HL-60 (cell line): Measurements from ENCODE around the gene GALP.

ENCODE experiments used
- DNase-seq, 2 experiments: peaks; one replicate each; pipeline ENCODE4 v3.0.0-alpha.2; 2010 to 2020; ENCODE audit warnings: low read depth in 1 of 2, low spot score in 1 of 2
- H3K27ac ChIP-seq: fragments of 250-450 bp; sonication (Bioruptor Pico); replicated peaks from 2 replicates; pipeline ENCODE4 v1.5.1; 2020; ENCODE audit warnings: mild to moderate bottlenecking, moderate library complexity
- H3K27me3 ChIP-seq: fragments of 250-450 bp; sonication (Bioruptor Pico); 2 replicates; pipeline ENCODE4 v1.5.1; 2021; ENCODE audit warnings: mild to moderate bottlenecking, moderate library complexity; ENCODE audit not compliant: insufficient read depth, poor library complexity, severe bottlenecking
- H3K4me3 ChIP-seq: replicated peaks from 2 replicates; pipeline ENCODE4 v1.5.1; 2011; ENCODE audit warnings: mild to moderate bottlenecking, control low read depth, low read length; ENCODE audit not compliant: insufficient read depth
- GABPA ChIP-seq: IDR thresholded peaks from 2 replicates; pipeline ENCODE4 v1.6.1; 2012; ENCODE audit warnings: low read depth
- POLR2AphosphoS5 ChIP-seq: IDR thresholded peaks from 2 replicates; pipeline ENCODE4 v1.6.1; 2012; ENCODE audit warnings: low read depth
- SPI1 ChIP-seq: IDR thresholded peaks from 2 replicates; pipeline ENCODE4 v1.6.1; 2012; ENCODE audit warnings: low read depth, mild to moderate bottlenecking, borderline replicate concordance
- TF ChIP-seq, protein P1 (sequence below): IDR thresholded peaks from one replicate; pipeline ENCODE4 v1.5.1; 2011; ENCODE audit warnings: low read length, control low read depth, inconsistent platforms; ENCODE audit not compliant: insufficient read depth
- TF ChIP-seq, protein P2 (sequence below): IDR thresholded peaks from 2 replicates; pipeline ENCODE4 v1.6.1; 2012; ENCODE audit warnings: low read depth; ENCODE audit not compliant: insufficient replicate concordance

GALP gene

DNA sequence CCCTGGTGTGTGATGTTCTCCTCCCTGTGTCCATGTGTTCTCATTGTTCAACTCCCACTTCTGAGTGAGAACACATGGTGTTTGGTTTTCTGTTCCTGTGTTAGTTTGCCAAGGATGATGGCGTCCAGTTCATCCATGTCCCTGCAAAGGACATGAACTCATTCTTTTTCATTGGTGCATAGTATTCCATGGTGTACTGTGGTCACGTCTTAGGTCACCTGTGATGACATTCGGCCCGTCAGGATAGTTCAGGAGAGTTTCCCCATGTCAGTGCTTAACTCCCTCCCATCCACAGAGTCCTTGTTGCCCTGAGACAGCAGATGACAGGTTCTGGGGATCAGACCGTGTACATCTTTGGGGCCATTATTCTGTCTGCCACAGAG lies 26.2 kb upstream of the GALP start:
- no peak overlapping the region for H3K27ac ChIP-seq
- H3K4me3 ChIP-seq, result no peak overlapping the region
- no peak for TF ChIP-seq SPI1
- H3K27me3 ChIP-seq, result no peaks in the 10 kb centered on the region
- no peak for DNase-seq

DNA sequence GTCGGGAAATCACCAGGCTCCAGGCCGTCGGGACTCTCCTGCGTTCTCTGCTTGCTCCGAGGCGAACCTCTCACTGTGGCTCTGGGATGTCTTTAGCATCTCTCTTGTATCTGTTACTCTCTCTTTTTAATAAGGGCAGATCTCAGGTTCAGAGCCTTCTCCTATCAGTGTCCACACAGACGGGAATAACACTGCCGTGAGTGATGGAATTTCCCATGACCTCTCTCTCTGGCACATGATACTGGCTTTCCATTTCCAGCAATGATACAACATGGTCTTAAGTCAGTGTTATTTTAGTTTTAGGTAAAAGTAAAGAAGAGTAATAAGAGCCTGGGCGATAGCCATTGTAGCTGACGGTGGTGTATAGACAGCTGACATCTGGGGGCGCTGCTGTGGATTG lies 25.4 kb upstream of the GALP start:
- Histone ChIP-seq H3K27ac (no peak overlapping the region), H3K27me3 (no peaks in the 10 kb centered on the region), H3K4me3 (no peak overlapping the region)
- DNase-seq, result no peak
- no peak for TF ChIP-seq POLR2AphosphoS5
- TF ChIP-seq GABPA, result no peak
- TF ChIP-seq, protein P1, sequence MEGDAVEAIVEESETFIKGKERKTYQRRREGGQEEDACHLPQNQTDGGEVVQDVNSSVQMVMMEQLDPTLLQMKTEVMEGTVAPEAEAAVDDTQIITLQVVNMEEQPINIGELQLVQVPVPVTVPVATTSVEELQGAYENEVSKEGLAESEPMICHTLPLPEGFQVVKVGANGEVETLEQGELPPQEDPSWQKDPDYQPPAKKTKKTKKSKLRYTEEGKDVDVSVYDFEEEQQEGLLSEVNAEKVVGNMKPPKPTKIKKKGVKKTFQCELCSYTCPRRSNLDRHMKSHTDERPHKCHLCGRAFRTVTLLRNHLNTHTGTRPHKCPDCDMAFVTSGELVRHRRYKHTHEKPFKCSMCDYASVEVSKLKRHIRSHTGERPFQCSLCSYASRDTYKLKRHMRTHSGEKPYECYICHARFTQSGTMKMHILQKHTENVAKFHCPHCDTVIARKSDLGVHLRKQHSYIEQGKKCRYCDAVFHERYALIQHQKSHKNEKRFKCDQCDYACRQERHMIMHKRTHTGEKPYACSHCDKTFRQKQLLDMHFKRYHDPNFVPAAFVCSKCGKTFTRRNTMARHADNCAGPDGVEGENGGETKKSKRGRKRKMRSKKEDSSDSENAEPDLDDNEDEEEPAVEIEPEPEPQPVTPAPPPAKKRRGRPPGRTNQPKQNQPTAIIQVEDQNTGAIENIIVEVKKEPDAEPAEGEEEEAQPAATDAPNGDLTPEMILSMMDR, result no peak
- no peak for TF ChIP-seq SPI1
- TF ChIP-seq, protein P2, sequence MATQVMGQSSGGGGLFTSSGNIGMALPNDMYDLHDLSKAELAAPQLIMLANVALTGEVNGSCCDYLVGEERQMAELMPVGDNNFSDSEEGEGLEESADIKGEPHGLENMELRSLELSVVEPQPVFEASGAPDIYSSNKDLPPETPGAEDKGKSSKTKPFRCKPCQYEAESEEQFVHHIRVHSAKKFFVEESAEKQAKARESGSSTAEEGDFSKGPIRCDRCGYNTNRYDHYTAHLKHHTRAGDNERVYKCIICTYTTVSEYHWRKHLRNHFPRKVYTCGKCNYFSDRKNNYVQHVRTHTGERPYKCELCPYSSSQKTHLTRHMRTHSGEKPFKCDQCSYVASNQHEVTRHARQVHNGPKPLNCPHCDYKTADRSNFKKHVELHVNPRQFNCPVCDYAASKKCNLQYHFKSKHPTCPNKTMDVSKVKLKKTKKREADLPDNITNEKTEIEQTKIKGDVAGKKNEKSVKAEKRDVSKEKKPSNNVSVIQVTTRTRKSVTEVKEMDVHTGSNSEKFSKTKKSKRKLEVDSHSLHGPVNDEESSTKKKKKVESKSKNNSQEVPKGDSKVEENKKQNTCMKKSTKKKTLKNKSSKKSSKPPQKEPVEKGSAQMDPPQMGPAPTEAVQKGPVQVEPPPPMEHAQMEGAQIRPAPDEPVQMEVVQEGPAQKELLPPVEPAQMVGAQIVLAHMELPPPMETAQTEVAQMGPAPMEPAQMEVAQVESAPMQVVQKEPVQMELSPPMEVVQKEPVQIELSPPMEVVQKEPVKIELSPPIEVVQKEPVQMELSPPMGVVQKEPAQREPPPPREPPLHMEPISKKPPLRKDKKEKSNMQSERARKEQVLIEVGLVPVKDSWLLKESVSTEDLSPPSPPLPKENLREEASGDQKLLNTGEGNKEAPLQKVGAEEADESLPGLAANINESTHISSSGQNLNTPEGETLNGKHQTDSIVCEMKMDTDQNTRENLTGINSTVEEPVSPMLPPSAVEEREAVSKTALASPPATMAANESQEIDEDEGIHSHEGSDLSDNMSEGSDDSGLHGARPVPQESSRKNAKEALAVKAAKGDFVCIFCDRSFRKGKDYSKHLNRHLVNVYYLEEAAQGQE, result no peak

DNA sequence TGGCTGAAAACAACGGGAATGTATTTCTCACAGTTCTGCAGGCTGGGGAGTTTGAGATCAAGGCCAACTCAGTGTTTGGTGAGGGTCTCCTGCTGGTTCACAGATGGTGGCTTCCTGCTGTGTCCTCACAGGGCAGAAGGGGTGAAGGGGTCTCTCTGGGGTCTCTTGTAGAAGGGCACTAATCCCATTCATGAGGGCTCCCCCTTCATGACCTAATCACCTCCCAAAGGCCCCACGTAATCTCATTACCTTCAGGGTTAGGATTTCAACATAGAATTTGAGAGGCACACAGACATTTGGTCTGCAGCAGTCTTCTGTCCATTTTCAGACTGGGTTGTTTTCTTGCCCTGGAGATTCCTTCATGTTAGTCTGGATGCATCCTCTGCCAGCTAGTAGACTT lies 23.2 kb upstream of the GALP start:
- DNase-seq, result no peak
- TF ChIP-seq, protein P2, result no peak
- TF ChIP-seq POLR2AphosphoS5 (no peak), SPI1 (no peak), GABPA (no peak)
- Histone ChIP-seq H3K27ac (no peak overlapping the region), H3K27me3 (no peaks in the 10 kb centered on the region), H3K4me3 (no peak overlapping the region)

DNA sequence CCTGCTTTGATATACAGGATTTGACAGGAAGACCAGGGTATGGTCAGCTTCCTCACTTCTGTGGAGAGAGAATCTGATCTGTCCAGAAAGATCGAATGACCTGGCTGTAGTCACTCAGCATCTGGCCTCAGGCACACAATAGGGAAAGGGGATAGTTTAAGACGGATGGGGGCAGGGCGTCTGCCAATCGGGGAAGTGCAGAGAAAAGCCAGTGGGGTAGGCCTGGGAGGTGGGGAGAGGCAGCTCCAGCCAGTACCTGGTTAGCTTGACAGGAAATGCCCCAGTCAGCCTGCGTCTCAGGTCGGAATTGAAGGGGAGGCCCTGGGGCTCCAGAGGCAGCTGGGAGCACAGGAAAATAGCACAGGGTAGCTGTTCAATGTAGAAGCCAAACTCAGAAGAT lies 22.3 kb upstream of the GALP start:
- DNase-seq, result no peak
- H3K27me3 ChIP-seq, result no peaks in the 10 kb centered on the region
- no peak overlapping the region for H3K27ac ChIP-seq
- TF ChIP-seq, protein P2, result no peak
- no peak for TF ChIP-seq GABPA
- no peak for TF ChIP-seq POLR2AphosphoS5
- TF ChIP-seq SPI1, result no peak
- TF ChIP-seq, protein P1, result no peak
- H3K4me3 ChIP-seq, result no peak overlapping the region
